SU-DHL-6 (cell line): Measurements from ENCODE around the gene MERTK.

ENCODE experiments used
- H2AFZ ChIP-seq: fragments of 200-600 bp; sonication (generic); 2 replicates; pipeline ENCODE4 v1.6.1; 2014; ENCODE audit warnings: low read depth, mild to moderate bottlenecking, moderate library complexity, mixed read lengths, antibody characterized with exemption, low read length; ENCODE audit not compliant: severe bottlenecking
- H3F3A ChIP-seq: fragments of 200-600 bp; shearing (Covaris generic); 2 replicates; pipeline ENCODE4 v1.6.0; 2016; ENCODE audit warnings: antibody characterized with exemption, mild to moderate bottlenecking; ENCODE audit not compliant: insufficient read depth
- H3K27ac ChIP-seq: fragments of 200-600 bp; sonication (generic); 2 replicates; pipeline ENCODE4 v1.5.1; 2016; ENCODE audit warnings: low read depth, mild to moderate bottlenecking, low read length, moderate library complexity, mixed read lengths
- H3K27me3 ChIP-seq: fragments of 200-600 bp; sonication (generic), shearing (Covaris generic); 2 replicates; pipeline ENCODE4 v1.6.0; 2014; ENCODE audit warnings: mild to moderate bottlenecking, low read length
- H3K36me3 ChIP-seq: fragments of 200-600 bp; sonication (generic); 2 replicates; pipeline ENCODE4 v1.6.1; 2014; ENCODE audit warnings: mild to moderate bottlenecking, low read length, mixed read lengths
- H3K4me2 ChIP-seq: fragments of 300-600, 200-600 bp; shearing (Covaris generic), sonication (generic); 2 replicates; pipeline ENCODE4 v1.6.0; 2014; ENCODE audit warnings: low read length, low read depth, mild to moderate bottlenecking; ENCODE audit not compliant: poor library complexity, severe bottlenecking
- H3K4me3 ChIP-seq: fragments of 200-600 bp; sonication (generic); 2 replicates; pipeline ENCODE4 v1.5.1; 2014; ENCODE audit warnings: antibody characterized with exemption, low read length, mild to moderate bottlenecking, mixed read lengths; ENCODE audit not compliant: insufficient read depth, poor library complexity, severe bottlenecking
- H3K79me2 ChIP-seq: fragments of 200-600 bp; sonication (generic); 2 replicates; pipeline ENCODE4 v1.6.1; 2014; ENCODE audit warnings: mild to moderate bottlenecking, low read length, moderate library complexity; ENCODE audit not compliant: insufficient read depth
- H3K9ac ChIP-seq: fragments of 200-600 bp; sonication (generic); 2 replicates; pipeline ENCODE4 v1.7.0; 2014; ENCODE audit warnings: mild to moderate bottlenecking, low read length
- H3K9me2 ChIP-seq: fragments of 200-600 bp; sonication (generic); replicated peaks from 2 replicates; pipeline ENCODE4 v1.6.1; 2014; ENCODE audit warnings: low read length; ENCODE audit not compliant: insufficient read depth
- H3K9me3 ChIP-seq: fragments of 200-600 bp; sonication (generic); 2 replicates; pipeline ENCODE4 v1.6.1; 2014; ENCODE audit warnings: low read length, mixed read lengths; ENCODE audit not compliant: insufficient read depth
- H4K20me1 ChIP-seq: fragments of 200-600 bp; sonication (generic); 2 replicates; pipeline ENCODE4 v1.6.1; 2014; ENCODE audit warnings: low read depth, mild to moderate bottlenecking, antibody characterized with exemption, low read length, moderate library complexity, mixed read lengths
- EZH2phosphoT487 ChIP-seq: fragments of 200-600 bp; sonication (generic), shearing (Covaris generic); conservative IDR thresholded peaks from 2 replicates; pipeline ENCODE4 v1.6.1; 2018; ENCODE audit warnings: mild to moderate bottlenecking, antibody characterized with exemption, low read length, moderate library complexity, mixed read lengths
- TF ChIP-seq, protein P1 (sequence below): fragments of 200-600 bp; sonication (generic); IDR thresholded peaks from one replicate; pipeline ENCODE4 v1.5.1; 2017; ENCODE audit warnings: antibody characterized with exemption, mild to moderate bottlenecking, low read length, moderate library complexity; ENCODE audit not compliant: insufficient read depth, poor library complexity, severe bottlenecking

MERTK gene

DNA sequence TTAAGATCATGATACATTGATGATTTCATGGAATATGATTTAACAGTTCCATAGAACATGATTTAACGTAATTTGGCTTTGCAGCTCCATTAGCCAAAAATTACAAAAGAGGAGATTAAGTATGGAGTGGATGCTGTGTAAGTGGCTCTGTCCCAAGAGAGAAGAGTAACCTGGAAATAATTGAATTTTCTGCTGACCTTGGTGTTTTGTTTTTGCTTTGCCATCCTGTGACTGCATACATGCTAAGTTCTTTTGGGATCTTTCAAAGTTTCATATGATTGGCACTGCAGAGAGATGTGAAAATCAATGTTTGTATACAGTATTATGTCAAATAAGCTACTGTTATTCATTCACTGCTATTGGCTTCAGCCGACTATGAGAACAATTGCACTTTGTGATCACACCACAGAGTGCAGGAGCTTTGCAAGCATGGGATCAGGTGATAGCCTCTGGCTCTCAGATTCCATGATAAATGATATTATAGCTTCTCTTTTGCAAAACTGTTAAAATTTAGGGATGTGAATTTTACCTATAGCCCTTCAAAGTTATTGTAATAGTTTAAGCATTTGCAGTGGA is 110.6 kb downstream of the MERTK start:
- Histone ChIP-seq H3K27ac (no peak overlapping the region), H3K9ac (no peak overlapping the region), H2AFZ (no peak overlapping the region), H3K4me3 (no peak overlapping the region), H3K79me2 (no peaks in the 10 kb centered on the region), H3K9me2 (no peaks in the 10 kb centered on the region), H3F3A (no peaks in the 10 kb centered on the region), H3K27me3 (no peaks in the 10 kb centered on the region), H3K4me2 (no peak overlapping the region), H3K36me3 (no peaks in the 10 kb centered on the region), H4K20me1 (no peaks in the 10 kb centered on the region), H3K9me3 (no peaks in the 10 kb centered on the region)
- TF ChIP-seq EZH2phosphoT487: no peak
- TF ChIP-seq, protein P1, sequence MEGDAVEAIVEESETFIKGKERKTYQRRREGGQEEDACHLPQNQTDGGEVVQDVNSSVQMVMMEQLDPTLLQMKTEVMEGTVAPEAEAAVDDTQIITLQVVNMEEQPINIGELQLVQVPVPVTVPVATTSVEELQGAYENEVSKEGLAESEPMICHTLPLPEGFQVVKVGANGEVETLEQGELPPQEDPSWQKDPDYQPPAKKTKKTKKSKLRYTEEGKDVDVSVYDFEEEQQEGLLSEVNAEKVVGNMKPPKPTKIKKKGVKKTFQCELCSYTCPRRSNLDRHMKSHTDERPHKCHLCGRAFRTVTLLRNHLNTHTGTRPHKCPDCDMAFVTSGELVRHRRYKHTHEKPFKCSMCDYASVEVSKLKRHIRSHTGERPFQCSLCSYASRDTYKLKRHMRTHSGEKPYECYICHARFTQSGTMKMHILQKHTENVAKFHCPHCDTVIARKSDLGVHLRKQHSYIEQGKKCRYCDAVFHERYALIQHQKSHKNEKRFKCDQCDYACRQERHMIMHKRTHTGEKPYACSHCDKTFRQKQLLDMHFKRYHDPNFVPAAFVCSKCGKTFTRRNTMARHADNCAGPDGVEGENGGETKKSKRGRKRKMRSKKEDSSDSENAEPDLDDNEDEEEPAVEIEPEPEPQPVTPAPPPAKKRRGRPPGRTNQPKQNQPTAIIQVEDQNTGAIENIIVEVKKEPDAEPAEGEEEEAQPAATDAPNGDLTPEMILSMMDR: no peak

DNA sequence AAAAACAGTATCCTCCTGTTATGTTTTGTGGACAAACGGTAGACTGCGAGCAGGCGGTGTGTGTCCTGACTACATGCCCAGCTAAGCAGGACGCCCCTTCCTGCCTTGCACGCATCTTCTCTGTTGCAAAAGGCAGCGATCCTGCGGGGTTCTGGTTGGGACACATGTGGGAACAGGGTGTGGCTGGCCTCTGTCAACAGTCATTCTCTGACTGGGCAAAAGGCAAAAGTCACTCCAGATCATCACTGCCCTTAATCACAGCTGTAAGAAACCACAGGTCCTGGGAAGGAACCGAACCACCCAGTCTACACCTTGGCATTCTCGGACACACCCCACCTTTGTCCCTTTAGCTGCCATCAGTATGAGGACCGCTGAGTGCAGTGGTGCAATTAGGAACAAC is 112.3 kb downstream of the MERTK start:
- Histone ChIP-seq H3K27ac (no peak overlapping the region), H3K9me2 (no peaks in the 10 kb centered on the region), H3K9me3 (no peaks in the 10 kb centered on the region), H3K36me3 (no peaks in the 10 kb centered on the region), H3K4me3 (no peak overlapping the region), H4K20me1 (no peaks in the 10 kb centered on the region), H3K79me2 (no peaks in the 10 kb centered on the region), H2AFZ (no peak overlapping the region), H3F3A (no peaks in the 10 kb centered on the region), H3K27me3 (no peaks in the 10 kb centered on the region), H3K9ac (no peak overlapping the region), H3K4me2 (no peak overlapping the region)
- TF ChIP-seq EZH2phosphoT487: no peak
- TF ChIP-seq, protein P1: no peak

DNA sequence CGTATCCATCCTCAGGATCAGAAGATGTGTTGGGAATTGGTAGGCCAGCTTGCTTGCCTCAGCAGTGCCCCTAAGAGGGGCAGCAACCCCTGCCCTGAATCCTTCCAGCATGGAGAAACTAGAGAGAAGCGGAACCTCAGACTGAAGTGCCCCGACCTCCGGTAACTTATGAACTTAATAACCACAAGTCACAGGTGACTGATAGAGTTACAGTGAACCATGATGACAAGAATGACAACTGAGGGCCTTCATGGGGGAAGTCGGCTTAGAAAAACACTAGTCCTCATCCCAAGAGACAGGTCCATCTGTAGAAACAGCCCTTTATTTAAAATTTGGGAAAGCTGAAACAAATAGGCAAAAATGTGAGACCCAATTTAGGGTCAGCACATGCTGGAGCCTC is 114.1 kb downstream of the MERTK start:
- H3K27ac ChIP-seq: no peak overlapping the region
- no peaks in the 10 kb centered on the region for H4K20me1 ChIP-seq
- TF ChIP-seq EZH2phosphoT487: no peak
- TF ChIP-seq, protein P1: no peak
- no peaks in the 10 kb centered on the region for H3K9me3 ChIP-seq
- H3K79me2 ChIP-seq: no peaks in the 10 kb centered on the region
- no peaks in the 10 kb centered on the region for H3F3A ChIP-seq
- H3K9me2 ChIP-seq: no peaks in the 10 kb centered on the region
- no peaks in the 10 kb centered on the region for H3K27me3 ChIP-seq
- H3K36me3 ChIP-seq: no peaks in the 10 kb centered on the region
- no peak overlapping the region for H2AFZ ChIP-seq
- H3K4me2 ChIP-seq: no peak overlapping the region
- H3K4me3 ChIP-seq: no peak overlapping the region
- no peak overlapping the region for H3K9ac ChIP-seq

DNA sequence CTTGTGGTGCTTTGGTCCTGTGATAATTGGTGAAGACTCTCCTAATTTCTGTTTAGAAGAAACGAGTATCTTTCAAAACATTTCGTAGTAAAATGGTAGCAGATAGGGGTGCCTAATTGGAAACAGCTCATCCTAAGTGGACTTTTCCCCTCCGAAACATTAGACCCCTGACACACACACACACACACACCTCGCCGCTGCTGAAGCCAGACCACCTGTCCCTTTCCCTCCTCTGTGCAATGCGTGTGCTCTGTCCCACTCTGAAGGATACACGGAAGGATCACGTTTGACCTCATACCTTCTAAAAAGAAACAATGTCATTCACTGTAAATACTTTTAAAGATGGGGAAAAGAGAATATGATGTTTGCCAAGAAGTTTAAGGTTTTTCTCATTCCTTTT is 120.4 kb downstream of the MERTK start:
- H3K27ac ChIP-seq: no peak overlapping the region
- no peaks in the 10 kb centered on the region for H4K20me1 ChIP-seq
- no peaks in the 10 kb centered on the region for H3K36me3 ChIP-seq
- H2AFZ ChIP-seq: no peak overlapping the region
- no peaks in the 10 kb centered on the region for H3K27me3 ChIP-seq
- no peak for TF ChIP-seq EZH2phosphoT487
- TF ChIP-seq, protein P1: no peak
- H3F3A ChIP-seq: no peaks in the 10 kb centered on the region
- no peaks in the 10 kb centered on the region for H3K9me2 ChIP-seq
- no peak overlapping the region for H3K4me2 ChIP-seq
- H3K4me3 ChIP-seq: no peak overlapping the region
- H3K79me2 ChIP-seq: no peaks in the 10 kb centered on the region
- H3K9me3 ChIP-seq: no peaks in the 10 kb centered on the region
- no peak overlapping the region for H3K9ac ChIP-seq
